IPS-18c (cell line): Measurements from ENCODE around the gene NTHL1.

ENCODE experiments used
- H3K4me3 ChIP-seq: 2 replicates; pipeline ENCODE4 v1.7.0; 2013; ENCODE audit warnings: low read depth, mild to moderate bottlenecking, low read length, moderate library complexity; ENCODE audit not compliant: insufficient read depth
- H3K9me3 ChIP-seq: one replicate; pipeline ENCODE4 v1.6.1; 2013; ENCODE audit warnings: mild to moderate bottlenecking, low read length, moderate library complexity; ENCODE audit not compliant: control insufficient read depth, insufficient read depth

The NTHL1 gene

DNA sequence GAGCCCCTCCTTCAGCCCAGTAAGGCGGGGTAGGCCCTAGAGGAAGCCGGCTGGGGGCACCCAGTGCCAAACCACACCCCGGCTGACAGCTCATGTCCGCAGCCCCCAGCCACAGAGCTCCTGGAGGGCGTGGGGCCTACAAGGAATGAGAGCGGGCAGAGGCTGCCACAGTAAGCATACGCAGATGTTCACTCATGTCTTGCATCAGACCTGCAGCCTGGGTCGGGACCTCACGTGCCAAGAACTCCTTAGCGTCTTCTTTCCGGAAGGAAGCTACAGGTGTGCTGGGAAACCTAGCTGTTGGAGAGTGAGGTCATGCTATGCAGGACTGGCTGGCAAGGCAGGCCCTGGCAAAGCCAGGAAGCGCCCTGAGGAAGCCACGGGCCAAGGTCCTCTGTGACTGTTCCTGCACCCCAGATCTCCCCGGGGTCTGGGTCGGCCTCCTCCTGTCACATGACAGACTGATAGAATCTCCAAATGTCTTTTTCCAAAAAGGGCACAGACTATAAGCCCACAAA, 39.6 kb downstream of the NTHL1 start:
- H3K4me3 ChIP-seq: peak overlapping the region; percentile 15

DNA sequence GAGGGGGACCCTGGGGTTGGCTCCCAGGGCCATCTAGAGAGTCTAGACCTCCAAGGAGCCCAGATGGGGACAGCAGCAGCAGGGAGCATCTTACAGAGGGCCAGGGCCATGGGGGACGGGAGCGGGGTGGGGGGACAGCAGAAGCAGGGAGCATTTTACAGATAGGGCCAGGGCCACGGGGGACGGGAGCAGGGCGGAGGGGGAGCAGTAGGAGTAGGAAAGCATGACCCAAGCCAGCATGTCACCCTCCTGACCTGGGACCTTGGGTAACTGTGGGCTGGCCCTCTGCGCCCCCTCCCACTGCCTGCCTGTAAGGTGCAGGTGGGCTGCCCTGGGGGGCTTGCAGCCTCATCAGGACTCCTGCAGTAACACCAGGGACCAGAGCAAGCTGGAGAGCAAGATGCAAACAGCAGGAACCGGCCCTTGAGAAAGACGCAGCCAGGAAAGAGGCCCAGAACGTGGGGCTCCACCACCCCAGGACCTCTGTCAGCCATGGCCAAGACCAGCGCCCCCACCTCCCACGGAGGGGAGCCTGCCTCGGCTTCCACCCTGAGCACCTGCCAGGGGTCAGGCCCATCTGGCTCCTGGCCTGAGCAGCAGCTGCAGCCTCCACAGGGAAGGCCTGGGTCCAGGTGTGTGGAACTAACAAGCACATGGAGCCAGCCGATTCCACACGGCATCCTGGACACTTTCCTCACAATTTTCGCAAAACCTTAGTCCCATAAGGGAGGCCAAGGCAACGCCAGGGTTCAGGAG, 40.4 kb downstream of the NTHL1 start:
- Histone ChIP-seq H3K9me3 (no peaks in the 10 kb centered on the region), H3K4me3 (peak overlapping the region; percentile 15)

More for the DNA sequence above, 39.6 kb downstream of the NTHL1 start:
- H3K9me3 ChIP-seq: no peaks in the 10 kb centered on the region

- H3K4me3 ChIP-seq: no peak overlapping the region
- H3K9me3 ChIP-seq: no peaks in the 10 kb centered on the region
Observed at GRCh38 chr16:2006317-2006716, 41.3 kb downstream of the NTHL1 start.

GRCh38 chr16:2005646-2006045, 42.0 kb downstream of the NTHL1 start:
- no peak overlapping the region for H3K4me3 ChIP-seq
- no peaks in the 10 kb centered on the region for H3K9me3 ChIP-seq

GRCh38 chr16:2004795-2005517, 42.7 kb downstream of the NTHL1 start:
- no peaks in the 10 kb centered on the region for H3K9me3 ChIP-seq
- H3K4me3 ChIP-seq: no peak overlapping the region

DNA sequence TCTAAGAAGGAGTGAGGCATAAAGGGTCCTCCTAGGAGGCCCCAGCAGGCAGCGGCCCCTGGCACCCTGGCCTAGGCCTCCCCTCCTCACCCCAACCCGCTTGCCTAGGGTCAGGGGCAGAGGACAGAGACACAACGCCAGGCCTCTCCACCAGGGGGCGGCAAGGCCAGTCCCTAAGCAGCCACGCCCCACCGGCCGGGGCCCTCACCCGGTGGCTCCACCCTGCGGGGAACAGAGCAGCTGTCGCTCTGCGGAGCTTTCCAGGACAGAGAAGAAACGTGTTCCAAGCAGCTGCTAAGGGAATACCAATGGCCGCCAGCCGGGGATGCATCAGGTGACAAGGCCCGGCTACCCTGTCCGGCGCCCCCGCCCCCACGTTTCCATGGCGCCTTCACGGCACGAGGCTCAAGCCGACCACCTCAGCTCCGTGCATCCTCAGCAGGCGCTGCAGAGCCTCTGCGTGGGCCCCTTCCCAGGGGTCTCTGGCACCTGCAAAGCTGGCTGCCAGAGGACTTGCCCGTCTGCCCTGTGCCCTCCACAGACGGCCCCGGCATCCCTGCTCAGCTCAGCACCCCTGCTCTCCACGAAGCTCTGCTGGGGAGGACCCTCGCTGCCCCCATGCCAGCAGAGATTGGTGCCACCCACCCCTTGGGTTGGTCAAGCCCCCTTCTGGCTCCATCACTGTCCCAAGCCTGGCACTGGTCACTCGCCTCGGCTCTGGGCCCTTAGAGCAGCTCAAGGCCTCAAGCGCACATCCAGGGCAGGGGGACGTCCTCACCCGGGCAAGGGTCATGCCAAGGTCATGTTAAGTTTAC, 43.6 kb downstream of the NTHL1 start:
- Histone ChIP-seq H3K9me3 (no peaks in the 10 kb centered on the region), H3K4me3 (peak overlapping the region; percentile 6; the same call in 1 of the 2 replicates)

DNA sequence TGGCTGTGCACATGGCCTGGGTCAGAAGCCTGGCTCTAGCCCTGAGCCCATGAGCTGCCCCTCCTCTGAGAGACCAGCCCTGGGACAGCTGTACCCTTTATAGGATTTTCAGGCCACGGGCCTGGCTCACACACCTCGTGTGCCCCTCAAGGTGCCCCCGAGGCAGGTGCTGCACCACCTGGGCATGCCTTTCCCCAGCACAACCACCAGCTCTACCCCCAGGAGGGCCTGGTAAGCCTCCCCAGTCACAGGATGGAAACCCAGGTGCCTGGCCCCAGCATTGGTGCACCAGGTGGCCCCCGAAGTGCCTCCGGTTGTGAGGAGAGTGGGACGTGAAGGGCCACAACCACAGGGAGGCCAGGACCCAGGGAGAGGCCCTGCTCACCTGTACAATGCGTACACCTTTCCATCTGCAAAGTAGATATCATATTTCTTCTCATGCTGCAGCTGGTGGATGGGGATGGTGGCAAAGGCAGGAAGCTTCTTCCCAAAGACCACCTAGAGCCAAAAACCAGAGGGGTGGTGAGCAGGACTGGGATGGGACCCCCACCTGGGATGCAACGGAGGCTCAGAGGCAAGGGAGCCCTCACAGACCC, 44.3 kb downstream of the NTHL1 start:
- no peaks in the 10 kb centered on the region for H3K9me3 ChIP-seq
- no peak overlapping the region for H3K4me3 ChIP-seq

DNA sequence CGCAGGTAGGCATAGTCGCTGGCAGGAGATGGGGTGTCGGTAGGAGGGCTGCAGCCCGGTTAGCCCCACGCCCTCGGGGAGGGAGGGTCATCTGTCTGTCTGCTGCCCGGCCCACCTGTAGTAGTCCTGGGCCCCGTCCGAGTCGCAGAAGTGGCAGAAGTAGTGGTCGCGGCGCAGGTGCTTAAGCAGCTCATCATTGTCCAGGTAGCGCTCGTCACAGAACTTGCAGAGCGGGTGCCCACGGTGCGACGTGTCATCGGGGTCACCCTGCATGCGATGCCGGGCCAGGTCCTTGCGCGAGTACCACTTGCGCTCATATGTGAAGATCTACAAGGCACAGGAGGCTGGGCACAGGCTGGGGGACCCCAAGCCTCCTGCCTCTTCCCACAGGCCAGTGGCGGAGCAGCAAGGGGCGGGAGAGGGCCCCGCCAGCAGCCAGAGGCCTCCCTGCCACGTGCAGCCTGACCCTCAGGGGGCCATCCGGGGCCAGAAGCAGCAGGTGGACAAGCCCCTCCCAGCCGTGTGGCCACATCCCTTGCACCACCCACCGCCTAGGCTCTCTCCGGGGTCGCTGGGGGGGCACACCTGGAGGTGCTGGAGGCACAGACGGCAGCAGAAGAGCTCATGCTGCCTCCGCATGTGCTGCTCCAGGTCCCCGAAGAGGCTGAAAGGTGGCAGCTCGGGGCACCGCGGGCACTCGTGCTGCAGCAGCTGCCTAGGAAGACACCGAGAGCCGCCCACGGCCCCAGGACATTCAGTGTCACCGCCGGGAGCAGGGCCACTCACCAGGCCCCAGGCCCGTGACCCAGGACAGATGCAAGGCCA, 45.0 kb downstream of the NTHL1 start:
- Histone ChIP-seq H3K9me3 (no peaks in the 10 kb centered on the region), H3K4me3 (no peak overlapping the region)

DNA sequence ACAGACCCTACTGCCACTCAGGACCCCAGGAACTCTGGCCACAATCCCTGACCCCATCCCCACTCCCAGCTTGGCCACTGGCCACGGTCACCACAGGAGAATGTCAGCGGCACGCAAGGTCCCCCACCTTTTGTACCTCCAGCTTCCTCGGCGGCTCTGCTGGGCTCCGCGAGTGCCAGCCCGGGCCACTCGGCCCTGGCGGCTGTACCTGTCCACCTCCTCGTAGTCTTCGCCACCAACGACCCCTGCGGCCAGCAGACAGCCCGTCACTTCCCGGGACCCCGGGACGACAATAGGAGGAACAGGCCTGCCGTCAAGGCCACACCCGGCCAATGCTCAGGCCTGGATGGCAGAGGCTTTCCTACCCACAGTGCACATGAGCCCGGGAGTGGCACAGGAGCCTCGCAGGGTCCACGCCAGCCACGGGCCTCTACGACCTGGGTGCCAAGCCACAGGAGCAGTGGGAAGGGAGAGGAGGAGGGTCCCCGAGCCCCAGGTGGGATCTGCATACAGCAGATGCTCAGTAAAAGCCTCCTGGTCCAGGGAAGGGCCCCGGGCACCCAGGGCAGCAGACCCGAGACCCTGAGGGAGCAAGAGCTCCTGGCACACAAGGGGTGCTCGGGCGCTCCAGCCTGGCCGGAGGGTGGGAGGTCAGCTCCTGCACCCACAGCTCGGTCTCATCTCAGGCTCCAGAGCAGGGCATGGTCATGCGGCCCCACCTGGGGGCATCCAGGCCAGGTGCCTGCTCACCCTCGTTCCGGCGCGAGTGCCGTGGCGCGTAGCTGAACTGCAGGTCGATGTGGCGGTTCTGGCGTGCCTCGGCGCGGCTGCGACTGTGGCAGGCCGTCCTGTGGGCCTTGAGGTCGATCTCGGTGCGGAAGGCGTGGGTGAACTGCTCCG, 45.9 kb downstream of the NTHL1 start:
- Histone ChIP-seq H3K4me3 (no peak overlapping the region), H3K9me3 (no peaks in the 10 kb centered on the region)

- no peaks in the 10 kb centered on the region for H3K9me3 ChIP-seq
- no peak overlapping the region for H3K4me3 ChIP-seq
Observed at GRCh38 chr16:2001035-2001434, 46.6 kb downstream of the NTHL1 start.

GRCh38 chr16:1999866-2000514, 47.6 kb downstream of the NTHL1 start:
- Histone ChIP-seq H3K4me3 (no peak overlapping the region), H3K9me3 (no peaks in the 10 kb centered on the region)

- H3K9me3 ChIP-seq: no peaks in the 10 kb centered on the region
Observed at GRCh38 chr16:1998852-1999801, 48.5 kb downstream of the NTHL1 start.

DNA sequence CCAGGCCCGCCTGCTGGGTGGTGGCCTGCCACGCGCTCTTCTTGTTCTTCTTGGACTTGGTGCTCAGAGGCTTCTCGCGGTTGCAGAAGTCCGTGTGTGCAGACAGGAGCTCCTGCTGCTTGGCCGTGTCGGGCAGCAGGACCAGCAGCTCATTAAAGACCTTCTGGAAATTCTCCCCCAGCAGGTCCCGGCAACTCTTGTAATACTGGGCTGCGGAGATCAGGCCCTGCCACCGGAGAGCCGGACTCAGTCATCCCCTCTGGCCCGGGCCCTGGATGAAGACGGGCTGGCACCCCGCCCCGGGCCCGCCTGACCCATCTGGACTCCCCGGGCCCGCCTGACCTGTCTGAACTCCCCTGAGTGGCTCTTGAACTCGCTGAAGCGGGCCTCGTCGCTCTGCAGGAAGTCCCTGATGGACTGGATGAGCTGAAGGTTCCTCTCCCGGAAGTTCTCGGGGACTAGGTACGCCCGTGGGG, 49.2 kb downstream of the NTHL1 start:
- no peaks in the 10 kb centered on the region for H3K9me3 ChIP-seq
- H3K4me3 ChIP-seq: no peak overlapping the region

More at GRCh38 chr16:1998852-1999801, 48.5 kb downstream of the NTHL1 start:
- no peak overlapping the region for H3K4me3 ChIP-seq
